IMR-90 (cell line): Measurements from ENCODE around the gene COL17A1. TPM values are rescaled to one million over a fixed set of nuclear protein-coding genes. Genes with fewer than 3 reads are reported as not detected.

Source experiments
- ATAC-seq: fragments of 200-7000 bp; cut with Tn5 transposase; 2 replicates; pipeline ENCODE4 v1.9.1; 2020; ENCODE audit warnings: low read depth, mild to moderate bottlenecking, moderate library complexity
- BruUV-seq: library from RNA; stranded (reverse); fragments of 400-500 nt; replicated peaks from 2 replicates; lab custom pipeline; 2021; lab: Mats Ljungman, UMichigan
- CTCF ChIA-PET: fragments of 300-600 bp; formaldehyde crosslinking; extraction: SDS; loops from one replicate; lab custom pipeline; 2021; ENCODE audit warnings: antibody characterized with exemption; lab: Yijun Ruan, JAX
- POLR2A ChIA-PET: fragments of 300-600 bp; sonication (Branson Sonifier 250); formaldehyde crosslinking; loops from one replicate; lab custom pipeline; 2022; ENCODE audit warnings: antibody characterized with exemption; ENCODE audit not compliant: unreplicated experiment; lab: Charles Lee
- DNase-seq: peaks from one replicate; pipeline ENCODE4 v3.0.0; 2013
- H2AFZ ChIP-seq: replicated peaks from 2 replicates; pipeline ENCODE3; 2013; ENCODE audit warnings: low read length, mild to moderate bottlenecking; ENCODE audit not compliant: poor library complexity
- H2AK5ac ChIP-seq: 2 replicates; pipeline ENCODE4 v1.6.1; 2013; ENCODE audit warnings: low read depth, low read length, inconsistent platforms
- H2AK9ac ChIP-seq: replicated peaks from 2 replicates; pipeline ENCODE3; 2013; ENCODE audit warnings: mild to moderate bottlenecking, low read depth, low read length, moderate library complexity; ENCODE audit not compliant: poor library complexity
- H2BK120ac ChIP-seq: 2 replicates; pipeline ENCODE4 v1.6.1; 2013; ENCODE audit warnings: low read depth, low read length, inconsistent platforms
- H2BK15ac ChIP-seq: 3 replicates; pipeline ENCODE4 v1.6.1; 2013; ENCODE audit warnings: low read depth, low read length, inconsistent platforms
- H2BK20ac ChIP-seq: 2 replicates; pipeline ENCODE4 v1.6.1; 2013; ENCODE audit warnings: low read depth, mild to moderate bottlenecking, inconsistent platforms, low read length, moderate library complexity
- H2BK5ac ChIP-seq: 2 replicates; pipeline ENCODE4 v1.6.1; 2013; ENCODE audit warnings: mild to moderate bottlenecking, low read depth, low read length, inconsistent platforms; ENCODE audit not compliant: poor library complexity, severe bottlenecking
- H3K14ac ChIP-seq: replicated peaks from 2 replicates; pipeline ENCODE4 v1.6.1; 2013; ENCODE audit warnings: low read depth, low read length, inconsistent platforms
- H3K18ac ChIP-seq: 2 replicates; pipeline ENCODE4 v1.6.1; 2013; ENCODE audit warnings: low read depth, low read length, control low read depth
- H3K23ac ChIP-seq: 2 replicates; pipeline ENCODE4 v1.6.1; 2013; ENCODE audit warnings: low read depth, low read length, inconsistent platforms
- H3K27ac ChIP-seq: 2 replicates; pipeline ENCODE4 v1.5.1; 2013; ENCODE audit warnings: mild to moderate bottlenecking, control low read depth, low read length; ENCODE audit not compliant: insufficient read depth
- H3K27me3 ChIP-seq: 2 replicates; pipeline ENCODE4 v1.6.1; 2013; ENCODE audit warnings: low read length; ENCODE audit not compliant: control insufficient read depth, insufficient read depth
- H3K36me3 ChIP-seq: 2 replicates; pipeline ENCODE4 v1.6.1; 2013; ENCODE audit warnings: low read length, mixed read lengths; ENCODE audit not compliant: control insufficient read depth, insufficient read depth
- H3K4ac ChIP-seq: 2 replicates; pipeline ENCODE4 v1.6.1; 2013; ENCODE audit warnings: low read depth, low read length, inconsistent platforms
- H3K4me1 ChIP-seq: 2 replicates; pipeline ENCODE4 v1.6.1; 2013; ENCODE audit warnings: low read length, mixed read lengths; ENCODE audit not compliant: control insufficient read depth, insufficient read depth
- H3K4me2 ChIP-seq: 2 replicates; pipeline ENCODE4 v1.6.1; 2013; ENCODE audit warnings: low read depth, mild to moderate bottlenecking, control low read depth, low read length, moderate library complexity
- H3K4me3 ChIP-seq: 2 replicates; pipeline ENCODE4 v1.5.1; 2013; ENCODE audit warnings: low read depth, mild to moderate bottlenecking, control low read depth, low read length, moderate library complexity; ENCODE audit not compliant: insufficient read depth
- H3K56ac ChIP-seq: 2 replicates; pipeline ENCODE4 v1.6.1; 2013; ENCODE audit warnings: low read length, inconsistent platforms; ENCODE audit not compliant: insufficient read depth; ENCODE audit errors: extremely low read depth
- H3K79me1 ChIP-seq, 2 experiments: 2 replicates each; pipeline ENCODE4 v1.6.1; 2013; ENCODE audit warnings: low read length in 2 of 2, inconsistent platforms in 1 of 2, low read depth in 1 of 2
- H3K9ac ChIP-seq: 2 replicates; pipeline ENCODE4 v1.6.1; 2013; ENCODE audit warnings: low read depth, low read length, control low read depth
- H3K9me1 ChIP-seq: 2 replicates; pipeline ENCODE4 v1.6.1; 2013; ENCODE audit warnings: low read length, inconsistent platforms; ENCODE audit not compliant: insufficient read depth
- H3K9me3 ChIP-seq: 2 replicates; pipeline ENCODE4 v1.6.1; 2013; ENCODE audit warnings: low read length; ENCODE audit not compliant: control insufficient read depth, insufficient read depth
- H4K20me1 ChIP-seq: 2 replicates; pipeline ENCODE4 v1.6.1; 2013; ENCODE audit warnings: low read length, inconsistent platforms; ENCODE audit not compliant: insufficient read depth
- H4K5ac ChIP-seq: 2 replicates; pipeline ENCODE4 v1.6.1; 2013; ENCODE audit warnings: mild to moderate bottlenecking, low read depth, low read length, control low read depth
- H4K8ac ChIP-seq, 2 experiments: 2 replicates each; pipeline ENCODE4 v1.6.1; 2013; ENCODE audit warnings: low read depth in 2 of 2, low read length in 2 of 2, control low read depth in 1 of 2, inconsistent platforms in 1 of 2
- H4K91ac ChIP-seq: 2 replicates; pipeline ENCODE4 v1.6.1; 2013; ENCODE audit warnings: low read depth, low read length, inconsistent platforms; ENCODE audit not compliant: insufficient read depth
- BHLHE40 ChIP-seq: fragments of 150-350 bp; IDR thresholded peaks from 2 replicates; pipeline ENCODE4 v1.6.1; 2016; ENCODE audit warnings: mild to moderate bottlenecking, low read depth, low read length
- CEBPB ChIP-seq: IDR thresholded peaks from 2 replicates; pipeline ENCODE4 v1.6.1; 2012; ENCODE audit warnings: low read depth, low read length, improper control_type of control experiment
- CHD1 ChIP-seq: IDR thresholded peaks from 2 replicates; pipeline ENCODE4 v1.6.1; 2012; ENCODE audit warnings: low read depth, low read length, improper control_type of control experiment
- CTCF ChIP-seq: conservative IDR thresholded peaks from 2 replicates; pipeline ENCODE4 v1.5.1; 2012; ENCODE audit warnings: mild to moderate bottlenecking, low read depth, low read length, improper control_type of control experiment
- ELK1 ChIP-seq: fragments of 150-350 bp; IDR thresholded peaks from 2 replicates; pipeline ENCODE4 v1.6.1; 2016; ENCODE audit warnings: low read depth, mild to moderate bottlenecking, low read length, moderate library complexity, borderline replicate concordance
- FOS ChIP-seq: fragments of 150-350 bp; IDR thresholded peaks from 2 replicates; pipeline ENCODE4 v1.6.1; 2016; ENCODE audit warnings: low read depth, low read length
- MAFK ChIP-seq: IDR thresholded peaks from 2 replicates; pipeline ENCODE4 v1.6.1; 2012; ENCODE audit warnings: low read depth, low read length, improper control_type of control experiment
- MAZ ChIP-seq: IDR thresholded peaks from 2 replicates; pipeline ENCODE4 v1.6.1; 2012; ENCODE audit warnings: low read depth, mild to moderate bottlenecking, low read length, improper control_type of control experiment, moderate library complexity, borderline replicate concordance
- MXI1 ChIP-seq: IDR thresholded peaks from 2 replicates; pipeline ENCODE4 v1.6.1; 2012; ENCODE audit warnings: low read depth, mild to moderate bottlenecking, low read length, moderate library complexity, borderline replicate concordance
- NFE2L2 ChIP-seq: fragments of 150-350 bp; IDR thresholded peaks from 2 replicates; pipeline ENCODE4 v1.6.1; 2016; ENCODE audit warnings: low read depth, mild to moderate bottlenecking, low read length
- POLR2A ChIP-seq: IDR thresholded peaks from 2 replicates; pipeline ENCODE4 v1.6.1; 2012; ENCODE audit warnings: mild to moderate bottlenecking, low read depth, low read length
- RAD21 ChIP-seq: IDR thresholded peaks from 2 replicates; pipeline ENCODE4 v1.6.1; 2012; ENCODE audit warnings: low read length, improper control_type of control experiment
- RCOR1 ChIP-seq: IDR thresholded peaks from 2 replicates; pipeline ENCODE4 v1.6.1; 2012; ENCODE audit warnings: mild to moderate bottlenecking, low read length, improper control_type of control experiment; ENCODE audit not compliant: insufficient replicate concordance
- RFX5 ChIP-seq: IDR thresholded peaks from 2 replicates; pipeline ENCODE4 v1.8.0; 2012; ENCODE audit warnings: low read depth, mild to moderate bottlenecking, low read length, moderate library complexity
- SMC3 ChIP-seq: fragments of 150-350 bp; IDR thresholded peaks from 2 replicates; pipeline ENCODE4 v1.6.1; 2016; ENCODE audit warnings: low read depth, mild to moderate bottlenecking, antibody characterized with exemption, low read length, moderate library complexity
- USF2 ChIP-seq: fragments of 150-350 bp; IDR thresholded peaks from 2 replicates; pipeline ENCODE4 v1.6.1; 2017; ENCODE audit warnings: mild to moderate bottlenecking, antibody characterized with exemption, low read length, low read depth
- WGBS, 2 experiments: methylation state at CpG; one replicate each; pipeline versions ENCODE4 v1.1.5 to v1.1.7; 2013; ENCODE audit warnings: missing lambda C conversion rate in 2 of 2; ENCODE audit not compliant: insufficient read length in 1 of 2; ENCODE audit errors: extremely low coverage in 2 of 2; 5-methylcytosine and 5-hydroxymethylcytosine counted together
- dilution Hi-C: fragments of 300-500 bp; cut with HindIII; formaldehyde crosslinking; loops from one replicate; pipeline ENCODE4 v1.14.3; 2018; ENCODE audit warnings: low sequenced_read_pairs; ENCODE audit not compliant: unreplicated experiment
- in situ Hi-C: fragments of 300-500 bp; cut with MboI; formaldehyde crosslinking; loops from 3 replicates; pipeline ENCODE4 v1.14.3; 2019; ENCODE audit warnings: low sequenced_read_pairs, inconsistent platforms, mixed read lengths
- intact Hi-C: fragments of 100-400 bp; cut with micrococcal nuclease; formaldehyde crosslinking; loops from 2 replicates; pipeline ENCODE4 v1.10.0; 2022
- polyA plus RNA-seq, 3 experiments: library from polyadenylated mRNA; depleted of rRNA; stranded (reverse); fragments of >200 nt; gene quantifications; 2 replicates each; pipeline ENCODE4 v1.2.3, GENCODE V29; 2012; ENCODE audit warnings: low replicate concordance in 1 of 3
- total RNA-seq: library from RNA; depleted of rRNA; stranded (reverse); fragments of >200 nt; gene quantifications from 2 replicates; pipeline ENCODE4 v1.2.3, GENCODE V29; 2012

Gene COL17A1
- total and polyA plus RNA-seq, 2 of the 4 experiments (the other 2 are of a cell fraction) = 0.14 to 0.18 TPM

- BruUV-seq = no TSS peak
- TF ChIP-seq CHD1 = no peak
- TF ChIP-seq BHLHE40 = no peak
- TF ChIP-seq CEBPB = no peak
- no peak for TF ChIP-seq RAD21
- TF ChIP-seq MAFK = no peak
- no peak for TF ChIP-seq MAZ
- no peak for TF ChIP-seq FOS
- TF ChIP-seq ELK1 = no peak
- TF ChIP-seq USF2 = no peak
- no peak for TF ChIP-seq NFE2L2
- TF ChIP-seq POLR2A = no peak
- TF ChIP-seq CTCF = no peak
- no peak for TF ChIP-seq RCOR1
- TF ChIP-seq MXI1 = no peak
- no peak for TF ChIP-seq RFX5
- TF ChIP-seq SMC3 = no peak
- POLR2A ChIA-PET = no interaction called here
Measured at GRCh38 chr10:104021246-104021645, 64.4 kb downstream of the COL17A1 start.

More at GRCh38 chr10:104021246-104021645, 64.4 kb downstream of the COL17A1 start:
- H3K14ac ChIP-seq = no peak overlapping the region
- H3K79me1 ChIP-seq = peaks cover 2 to 4% of the 10 kb centered on the region in 2 experiments; a peak in 1 of 4 replicates
- no peak overlapping the region for H3K4me3 ChIP-seq
- no peak overlapping the region for H4K5ac ChIP-seq
- WGBS, 2 experiments = no CpG with 5 or more reads among the region's 1 CpG
- no peak overlapping the region for H3K9ac ChIP-seq
- no peak overlapping the region for H2BK15ac ChIP-seq
- intact Hi-C loops = no loop called here
- no peak overlapping the region for H3K18ac ChIP-seq
- H2AFZ ChIP-seq = no peak overlapping the region
- no peak for ATAC-seq
- no peak overlapping the region for H2BK5ac ChIP-seq
- no peak overlapping the region for H4K8ac ChIP-seq
- no peaks in the 10 kb centered on the region for H3K4me1 ChIP-seq
- no peak overlapping the region for H2BK120ac ChIP-seq
- H3K23ac ChIP-seq = no peak overlapping the region
- in situ Hi-C loops = loop anchor here (25.0 kb wide), 1 partner anchor 309 kb away; no protein-coding TSS in a partner anchor
- H3K9me1 ChIP-seq = 0 out of 2 replicates have a peak, but pooled peaks cover 3% of the 10 kb centered on the region
- CTCF ChIA-PET = interaction anchor here (1.5 kb wide), 1 partner anchor 17 kb away, joined by 5 read pairs; no protein-coding TSS in a partner anchor
- H3K27ac ChIP-seq = no peak overlapping the region
- no peak overlapping the region for H3K56ac ChIP-seq
- dilution Hi-C loops = no loop called here
- H3K4me2 ChIP-seq = no peak overlapping the region
- no peak overlapping the region for H4K91ac ChIP-seq
- H3K36me3 ChIP-seq = peaks cover 39% of the 10 kb centered on the region
- DNase-seq = no peak
- no peak overlapping the region for H2BK20ac ChIP-seq
- no peak overlapping the region for H3K4ac ChIP-seq
- no peaks in the 10 kb centered on the region for H3K27me3 ChIP-seq
- no peaks in the 10 kb centered on the region for H3K9me3 ChIP-seq
- no peak overlapping the region for H2AK9ac ChIP-seq
- no peaks in the 10 kb centered on the region for H4K20me1 ChIP-seq
- no peak overlapping the region for H2AK5ac ChIP-seq
